K562 (cell line): ENCODE results near the gene NT5C2. TPM values are rescaled to one million over a fixed set of nuclear protein-coding genes. Genes with fewer than 3 reads are reported as not detected.

Source experiments
- ATAC-seq: fragments of 200-7000 bp; cut with Tn5 transposase; 3 replicates; pipeline ENCODE4 v1.9.1; 2020; ENCODE audit warnings: moderate library complexity
- BruUV-seq: library from RNA; stranded (reverse); fragments of 400-500 nt; replicated peaks from 2 replicates; lab custom pipeline; 2021; lab: Mats Ljungman, UMichigan
- CTCF ChIA-PET: fragments of 300-600 bp; formaldehyde crosslinking; extraction: SDS; loops from one replicate; lab custom pipeline; 2021; ENCODE audit warnings: low intra/inter-chr PET ratio; lab: Yijun Ruan, JAX
- POLR2A ChIA-PET: fragments of 300-600, 350-650 bp; sonication (Branson Sonifier 250); formaldehyde crosslinking; extraction: SDS; loops from one replicate; lab custom pipeline; 2021; ENCODE audit warnings: antibody characterized with exemption, inconsistent platforms; lab: Yijun Ruan, JAX
- DNase-seq, 4 experiments: peaks; one replicate each; pipeline versions ENCODE4 v3.0.0 to v3.0.0-alpha.2; 2011 to 2018; ENCODE audit warnings: low spot score in 3 of 4, mixed read lengths in 3 of 4; ENCODE audit errors: extremely low read depth in 1 of 4
- FAIRE-seq: peaks from 2 replicates; lab custom pipeline; 2011; peaks lifted over from hg19 to GRCh38; lab: Jason Lieb, UNC
- H2AFZ ChIP-seq: 2 replicates; pipeline ENCODE4 v1.6.0; 2011; ENCODE audit warnings: low read depth, low read length, control low read depth, inconsistent platforms
- H3K27ac ChIP-seq: fragments of 200-600 bp; 3 replicates; pipeline ENCODE4 v1.8.0; 2011; ENCODE audit warnings: low read depth, mild to moderate bottlenecking, control low read depth, inconsistent platforms, low read length, moderate library complexity, mixed read lengths; ENCODE audit errors: extremely low read depth
- H3K27me3 ChIP-seq, 2 experiments: fragments of 300-600 bp in 1 of 2; 2 replicates in 1 of 2; 3 replicates in 1 of 2; pipeline versions ENCODE4 v1.6.0 to v1.8.0; 2011; ENCODE audit warnings: inconsistent platforms in 2 of 2, low read length in 2 of 2, mild to moderate bottlenecking in 1 of 2, mixed read lengths in 1 of 2, moderate library complexity in 1 of 2; ENCODE audit not compliant: control insufficient read depth in 2 of 2, insufficient read depth in 2 of 2
- H3K36me3 ChIP-seq: fragments of 300-600 bp; 3 replicates; pipeline ENCODE4 v1.8.0; 2011; ENCODE audit warnings: mild to moderate bottlenecking, low read length, inconsistent platforms; ENCODE audit not compliant: control insufficient read depth, insufficient read depth
- H3K4me1 ChIP-seq, 2 experiments: fragments of 200-600 bp in 1 of 2; replicated peaks in 1 of 2; 2 replicates in 1 of 2; 3 replicates in 1 of 2; pipeline versions ENCODE4 v1.5.1 to v1.8.0; 2011; ENCODE audit warnings: inconsistent platforms in 2 of 2, low read length in 2 of 2, mild to moderate bottlenecking in 1 of 2, mixed read lengths in 1 of 2, moderate library complexity in 1 of 2; ENCODE audit not compliant: control insufficient read depth in 2 of 2, insufficient read depth in 2 of 2
- H3K4me2 ChIP-seq: 2 replicates; pipeline ENCODE4 v1.6.1; 2011; ENCODE audit warnings: low read length, control low read depth, inconsistent platforms, mixed read lengths; ENCODE audit not compliant: insufficient read depth
- H3K4me3 ChIP-seq: fragments of 200-600 bp; sonication (generic), shearing (Covaris generic); 2 replicates; pipeline ENCODE4 v1.5.1; 2016; ENCODE audit warnings: control low read depth, inconsistent platforms
- H3K79me2 ChIP-seq: fragments of 200-600 bp; 3 replicates; pipeline ENCODE4 v1.8.0; 2011; ENCODE audit warnings: low read length, inconsistent platforms; ENCODE audit not compliant: control insufficient read depth, insufficient read depth
- H3K9ac ChIP-seq, 2 experiments: 2 replicates each; pipeline versions ENCODE4 v1.6.0 to v1.6.1; 2011; ENCODE audit warnings: low read depth in 2 of 2, low read length in 2 of 2, control low read depth in 1 of 2, inconsistent platforms in 1 of 2, mild to moderate bottlenecking in 1 of 2, mixed read lengths in 1 of 2; ENCODE audit not compliant: insufficient read depth in 1 of 2
- H3K9me1 ChIP-seq: one replicate; pipeline ENCODE4 v1.6.0; 2011; ENCODE audit warnings: inconsistent platforms, mild to moderate bottlenecking, low read length, moderate library complexity; ENCODE audit not compliant: control insufficient read depth, insufficient read depth
- H3K9me3 ChIP-seq: replicated peaks from 2 replicates; pipeline ENCODE4 v1.5.1; 2011; ENCODE audit warnings: low read depth, low read length, inconsistent platforms; ENCODE audit not compliant: control insufficient read depth, insufficient read depth
- H4K20me1 ChIP-seq: replicated peaks from 2 replicates; pipeline ENCODE4 v1.6.1; 2011; ENCODE audit warnings: low read length, inconsistent platforms, mixed read lengths; ENCODE audit not compliant: control insufficient read depth, insufficient read depth
- CREB1 ChIP-seq, 2 experiments: sonication (generic) in 1 of 2; formaldehyde crosslinking in 1 of 2; IDR thresholded peaks; 2 replicates each; pipeline versions ENCODE4 v1.6.1 to v1.8.0; 2012 to 2022; ENCODE audit warnings: inconsistent platforms in 1 of 2, mild to moderate bottlenecking in 1 of 2, missing genetic modification reagents in 1 of 2, moderate library complexity in 1 of 2
- ELF1 ChIP-seq: fragments of 200-800 bp; sonication (Bioruptor generic); IDR thresholded peaks from 2 replicates; pipeline ENCODE4 v1.6.1; 2016; ENCODE audit warnings: missing genetic modification characterization, missing compliant biosample characterization
- MAX ChIP-seq: sonication (generic); formaldehyde crosslinking; IDR thresholded peaks from 2 replicates; pipeline ENCODE4 v1.9.0; 2022; ENCODE audit warnings: mild to moderate bottlenecking, missing genetic modification reagents
- ZBTB26 ChIP-seq: fragments of 450-650 bp; formaldehyde crosslinking; IDR thresholded peaks from 2 replicates; pipeline ENCODE4 v1.4.0; 2022; ENCODE audit warnings: missing genetic modification characterization
- ZNF655 ChIP-seq: fragments of 250-450 bp; sonication (Bioruptor Pico); IDR thresholded peaks from 2 replicates; pipeline ENCODE4 v1.5.0; 2021
- ZSCAN32 ChIP-seq: fragments of 450-650 bp; formaldehyde crosslinking; IDR thresholded peaks from 2 replicates; pipeline ENCODE4 v1.4.0; 2020; ENCODE audit warnings: mild to moderate bottlenecking, moderate library complexity
- whole genome bisulfite sequencing: fragments of 100-300 bp; shearing (Covaris generic); methylation state at CpG from one replicate; pipeline ENCODE4 v1.1.6; 2016; ENCODE audit warnings: low coverage, mixed read lengths; ENCODE audit not compliant: insufficient coverage; ENCODE audit errors: missing lambda C conversion rate; 5-methylcytosine and 5-hydroxymethylcytosine counted together
- in situ Hi-C: fragments of 300-500 bp; cut with MboI; formaldehyde crosslinking; loops from 4 replicates; pipeline ENCODE4 v1.15.0; 2018; ENCODE audit warnings: inconsistent platforms, mixed read lengths
- intact Hi-C: fragments of 100-400 bp; cut with micrococcal nuclease; formaldehyde crosslinking; loops from 2 replicates; pipeline ENCODE4 v1.14.2; 2022
- polyA plus RNA-seq, 8 experiments: library from polyadenylated mRNA; depleted of rRNA in 4 of 8; stranded (reverse) in 5 of 8; unstranded in 3 of 8; fragments of >200 nt; fragmentation: Nextera tagmentation in 2 of 8; fragmentation: Illumina TruSeq in 1 of 8; extraction: Ambion mirVana in 2 of 8; extraction: Trizol in 1 of 8; gene quantifications; 2 replicates each; pipeline versions ENCODE4 v1.2.1 to v1.2.3, GENCODE V29; 2011 to 2014; ENCODE audit warnings: inconsistent platforms in 1 of 8, missing spikeins in 1 of 8
- total RNA-seq, 7 experiments: library from RNA; depleted of rRNA in 6 of 7; stranded (reverse); fragments of >200 nt in 6 of 7; fragmentation: Illumina TruSeq in 2 of 7; extraction: Trizol in 2 of 7; gene quantifications; 2 replicates each; pipeline versions ENCODE4 v1.2.1 to v1.2.3, GENCODE V29; 2011 to 2021; ENCODE audit warnings: low replicate concordance in 1 of 7

Gene NT5C2
- total and polyA plus RNA-seq, 9 of the 15 experiments (the other 6 are each of a cell fraction or from before 2014, with no cell fraction given) = 11.3 to 45.2 (median 27.7) TPM

GRCh38 chr10:103196516-103196915 lies 3.4 kb upstream of the NT5C2 start:
- H3K4me2 ChIP-seq = no peak overlapping the region
- no TSS peak for BruUV-seq
- in situ Hi-C loops = no loop called here
- no peaks in the 10 kb centered on the region for H4K20me1 ChIP-seq
- peak overlapping the region; percentile 84 for H2AFZ ChIP-seq
- ChIA-PET CTCF (no interaction called here), POLR2A (interaction anchor here (0.8 kb wide), 1 partner anchor 33 kb away, joined by 3 read pairs; no protein-coding TSS in a partner anchor)
- H3K36me3 ChIP-seq = 0 out of 3 replicates have a peak, but pooled peaks cover 4% of the 10 kb centered on the region
- intact Hi-C loops = no loop called here
- TF ChIP-seq CREB1 (IDR thresholded peaks at IDR 0.05) (no peak), CREB1 (CRISPR knock-in tag; IDR thresholded peaks at IDR 0.05) (no peak), ZBTB26 (CRISPR knock-in tag) (no peak), ELF1 (tag) (peak; percentile 14; the same call in 1 of the 2 replicates), MAX (CRISPR knock-in tag) (no peak), ZNF655 (CRISPR knock-in tag) (no peak), ZSCAN32 (CRISPR knock-in tag) (no peak)
- 0% methylated on average over 2 of the region's 2 CpGs for WGBS
- DNase-seq (no peak), ATAC-seq (no peak), FAIRE-seq (no peak)
- H3K27me3 ChIP-seq = no peaks in the 10 kb centered on the region
- no peaks in the 10 kb centered on the region for H3K9me3 ChIP-seq
- no peaks in the 10 kb centered on the region for H3K9me1 ChIP-seq
- H3K27ac ChIP-seq = peak overlapping the region; percentile 60; the same call in 2 of the 3 replicates
- peaks cover 13% of the 10 kb centered on the region for H3K79me2 ChIP-seq
- H3K9ac ChIP-seq = 0 out of 4 replicates have a peak overlapping the region, but pooled peaks of 1 of the 2 experiments have one; percentile 38
- no peak overlapping the region for H3K4me3 ChIP-seq
- peaks cover 10 to 32% of the 10 kb centered on the region in 2 experiments for H3K4me1 ChIP-seq
